WTC11 (cell line): ENCODE results near the gene RAB23. TPM values are rescaled to one million over a fixed set of nuclear protein-coding genes. Genes with fewer than 3 reads are reported as not detected.

Experiments
- ATAC-seq: fragments of 200-7000 bp; cut with Tn5 transposase; 2 replicates; pipeline ENCODE4 v1.10.0; 2021; ENCODE audit warnings: mild to moderate bottlenecking, moderate library complexity
- CTCF ChIA-PET: fragments of 300-600 bp; sonication (Branson Sonifier 250); formaldehyde crosslinking; loops from one replicate; lab custom pipeline; 2021; ENCODE audit warnings: antibody characterized with exemption; lab: Charles Lee
- POLR2A ChIA-PET: fragments of 350-600 bp; sonication (Branson Sonifier 250); formaldehyde crosslinking; loops from one replicate; lab custom pipeline; 2021; ENCODE audit warnings: antibody characterized with exemption; lab: Charles Lee
- DNase-seq: peaks from one replicate; pipeline ENCODE4 v3.0.0; 2021; ENCODE audit warnings: low spot score
- H3K27ac Mint-ChIP-seq: 2 replicates; pipeline ENCODE4 v1.8.0; 2021; ENCODE audit warnings: mixed read lengths
- H3K27me3 Mint-ChIP-seq: 2 replicates; pipeline ENCODE4 v1.8.0; 2021; ENCODE audit warnings: low read depth, mild to moderate bottlenecking, moderate library complexity, mixed read lengths
- H3K36me3 Mint-ChIP-seq: 2 replicates; pipeline ENCODE4 v1.8.0; 2021; ENCODE audit warnings: mixed read lengths
- H3K4me1 Mint-ChIP-seq: 2 replicates; pipeline ENCODE4 v1.8.0; 2022; ENCODE audit warnings: mixed read lengths
- H3K4me3 Mint-ChIP-seq: 2 replicates; pipeline ENCODE4 v1.8.0; 2021; ENCODE audit warnings: mild to moderate bottlenecking, moderate library complexity, mixed read lengths
- H3K9me3 Mint-ChIP-seq: 2 replicates; pipeline ENCODE4 v1.8.0; 2021; ENCODE audit warnings: mixed read lengths
- AR ChIP-seq: fragments of 250-450 bp; sonication (Bioruptor Pico); IDR thresholded peaks from 2 replicates; pipeline ENCODE4 v1.9.0; 2021; ENCODE audit warnings: mild to moderate bottlenecking
- ARID4B ChIP-seq: sonication (generic); formaldehyde crosslinking; IDR thresholded peaks from 2 replicates; pipeline ENCODE4 v1.8.0; 2023; ENCODE audit warnings: missing genetic modification reagents, mild to moderate bottlenecking, borderline replicate concordance
- CTCF ChIP-seq: fragments of 200-600 bp; IDR thresholded peaks from 2 replicates; pipeline ENCODE4 v1.8.0; 2022; ENCODE audit warnings: antibody characterized with exemption
- E2F4 ChIP-seq: sonication (generic); formaldehyde crosslinking; IDR thresholded peaks from 2 replicates; pipeline ENCODE4 v1.8.1; 2022; ENCODE audit warnings: low read depth, mild to moderate bottlenecking, moderate library complexity, missing genetic modification reagents, borderline replicate concordance
- FOXP4 ChIP-seq: sonication (generic); formaldehyde crosslinking; IDR thresholded peaks from 2 replicates; pipeline ENCODE4 v1.8.0; 2022; ENCODE audit warnings: mild to moderate bottlenecking, missing genetic modification reagents
- JUN ChIP-seq: sonication (generic); formaldehyde crosslinking; IDR thresholded peaks from 2 replicates; pipeline ENCODE4 v1.8.0; 2023; ENCODE audit warnings: mild to moderate bottlenecking, missing genetic modification reagents
- NFATC4 ChIP-seq: fragments of 250-450 bp; sonication (Bioruptor Pico); IDR thresholded peaks from 2 replicates; pipeline ENCODE4 v1.9.0; 2021; ENCODE audit warnings: mild to moderate bottlenecking
- NR1H2 ChIP-seq: sonication (generic); formaldehyde crosslinking; IDR thresholded peaks from 2 replicates; pipeline ENCODE4 v1.9.0; 2021; ENCODE audit warnings: mild to moderate bottlenecking, moderate library complexity, missing genetic modification reagents
- SOX15 ChIP-seq: fragments of 250-450 bp; sonication (Bioruptor Pico); IDR thresholded peaks from 2 replicates; pipeline ENCODE4 v1.9.0; 2021; ENCODE audit warnings: mild to moderate bottlenecking
- SP1 ChIP-seq: sonication (generic); formaldehyde crosslinking; conservative IDR thresholded peaks from 2 replicates; pipeline ENCODE4 v1.8.1; 2022; ENCODE audit warnings: missing genetic modification reagents
- TCF7 ChIP-seq: sonication (generic); formaldehyde crosslinking; IDR thresholded peaks from 2 replicates; pipeline ENCODE4 v1.8.0; 2022; ENCODE audit warnings: mild to moderate bottlenecking, low read depth, missing genetic modification reagents, moderate library complexity
- TEAD4 ChIP-seq: sonication (generic); formaldehyde crosslinking; IDR thresholded peaks from 2 replicates; pipeline ENCODE4 v1.8.0; 2022; ENCODE audit warnings: mild to moderate bottlenecking, missing genetic modification reagents
- ZBTB21 ChIP-seq: sonication (generic); formaldehyde crosslinking; IDR thresholded peaks from 2 replicates; pipeline ENCODE4 v1.8.1; 2023; ENCODE audit warnings: mild to moderate bottlenecking, missing genetic modification reagents, borderline replicate concordance
- ZNF232 ChIP-seq: sonication (generic); formaldehyde crosslinking; IDR thresholded peaks from 2 replicates; pipeline ENCODE4 v1.8.0; 2022; ENCODE audit warnings: mild to moderate bottlenecking, missing genetic modification reagents
- ZNF317 ChIP-seq: sonication (generic); formaldehyde crosslinking; IDR thresholded peaks from 2 replicates; pipeline ENCODE4 v1.8.1; 2023; ENCODE audit warnings: low read depth, mild to moderate bottlenecking, moderate library complexity, missing genetic modification reagents, borderline replicate concordance
- total RNA-seq: library from RNA; stranded (reverse); gene quantifications from 3 replicates; pipeline ENCODE4 v1.2.3, GENCODE V29; 2021

Gene RAB23
- total RNA-seq, 1 experiment from 2014 or later, result 11.3 TPM

- TF ChIP-seq SOX15 (CRISPR knock-in tag) (no peak), NFATC4 (CRISPR knock-in tag) (no peak)
- TF ChIP-seq, all 79 proteins: peak for 0
Measured at GRCh38 chr6:57268294-57268640, 46.2 kb upstream of the RAB23 start (continued).

- DNase-seq (peak; percentile 49), ATAC-seq (peak; percentile 74)
- Mint-ChIP-seq H3K4me3 (no peak overlapping the region), H3K36me3 (peaks cover 2% of the 10 kb centered on the region; the same call in 1 of the 2 replicates), H3K4me1 (no peaks in the 10 kb centered on the region), H3K27me3 (no peaks in the 10 kb centered on the region), H3K27ac (no peak overlapping the region), H3K9me3 (peaks cover 10% of the 10 kb centered on the region)
- ChIA-PET CTCF (interaction anchor here (1.8 kb wide), 1 partner anchor 49 kb away, joined by 8 read pairs; the partner anchor contains the start of gene PRIM2), POLR2A (no interaction called here)
- 0 out of 2 replicates have a peak, but pooled peaks have one; percentile 42 for TF ChIP-seq CTCF
- TF ChIP-seq ARID4B (CRISPR knock-in tag), result no peak
Measured at GRCh38 chr6:57267586-57268293, 45.6 kb upstream of the RAB23 start.

- no peak for TF ChIP-seq ZBTB21 (CRISPR knock-in tag)
- TF ChIP-seq TCF7 (CRISPR knock-in tag), result no peak
- TF ChIP-seq FOXP4, result no peak
- TF ChIP-seq NR1H2 (CRISPR knock-in tag), result no peak
- TF ChIP-seq SP1 (CRISPR knock-in tag), result no peak
- TF ChIP-seq ZNF232 (CRISPR knock-in tag), result no peak
- no peak for TF ChIP-seq TEAD4 (CRISPR knock-in tag)
- no peak for TF ChIP-seq E2F4 (CRISPR knock-in tag)
- TF ChIP-seq ZNF317 (CRISPR knock-in tag), result no peak
- TF ChIP-seq AR, result no peak
- TF ChIP-seq CTCF, result no peak
- no peak for TF ChIP-seq JUN (CRISPR knock-in tag)
- Mint-ChIP-seq H3K9me3 (no peaks in the 10 kb centered on the region), H3K27me3 (no peaks in the 10 kb centered on the region; the same call in 1 of the 2 replicates), H3K4me3 (no peak overlapping the region), H3K36me3 (no peaks in the 10 kb centered on the region), H3K4me1 (no peaks in the 10 kb centered on the region), H3K27ac (no peak overlapping the region)
- ChIA-PET CTCF (no interaction called here), POLR2A (no interaction called here)
- DNase-seq, result no peak
- ATAC-seq, result no peak
Measured at GRCh38 chr6:57265755-57266221, 43.7 kb upstream of the RAB23 start.
